Measurements from ENCODE around the gene DPP7.

DNA sequence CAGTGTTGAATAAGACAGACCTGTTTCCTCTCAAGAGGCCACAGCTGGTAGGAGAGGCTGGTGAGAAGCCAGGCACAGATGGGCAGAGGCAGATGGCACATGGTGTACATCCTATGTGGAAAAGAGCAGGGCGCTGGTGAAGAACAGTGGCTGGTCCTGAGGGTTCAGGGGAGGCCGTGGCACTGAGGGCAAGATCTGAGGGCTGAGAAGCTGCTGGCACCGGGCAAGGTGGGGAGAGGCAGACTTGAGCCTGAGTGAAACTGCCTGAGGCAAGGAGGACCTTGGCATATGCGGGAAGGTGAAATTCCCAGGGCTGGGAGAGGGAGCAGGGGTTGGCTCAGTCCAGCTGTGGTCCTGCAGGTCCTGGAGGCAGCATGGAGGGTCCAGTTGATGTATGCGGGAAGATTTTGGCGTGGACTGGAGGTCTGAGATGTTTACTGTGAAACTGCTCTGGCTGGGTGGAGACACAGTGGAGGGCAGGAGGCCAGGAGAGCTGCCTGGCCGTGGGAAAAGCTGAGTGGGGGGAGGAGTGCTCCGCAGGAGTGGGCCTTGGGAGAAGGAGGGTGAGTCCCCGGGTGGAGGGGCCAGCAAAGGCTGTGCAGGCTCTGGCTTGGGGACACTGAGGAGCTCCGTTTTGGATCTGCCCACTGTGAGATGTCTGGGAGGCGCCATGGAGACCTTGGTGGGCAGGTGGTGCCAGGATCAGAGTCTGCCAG, 25.1 kb downstream of the DPP7 start:
- TF ChIP-seq EZH2phosphoT487 (IDR thresholded peaks at IDR 0.05; ENCODE audit: low read depth, severe bottlenecking, unreplicated experiment) (no peak), CTCF (IDR thresholded peaks at IDR 0.05; ENCODE audit: poor library complexity) (no peak), EZH2 (IDR thresholded peaks at IDR 0.05; ENCODE audit: borderline replicate concordance) (no peak)

All from hepatocyte (in vitro differentiated cells).